ENCODE results near the gene IL17C.

The IL17C gene

DNA sequence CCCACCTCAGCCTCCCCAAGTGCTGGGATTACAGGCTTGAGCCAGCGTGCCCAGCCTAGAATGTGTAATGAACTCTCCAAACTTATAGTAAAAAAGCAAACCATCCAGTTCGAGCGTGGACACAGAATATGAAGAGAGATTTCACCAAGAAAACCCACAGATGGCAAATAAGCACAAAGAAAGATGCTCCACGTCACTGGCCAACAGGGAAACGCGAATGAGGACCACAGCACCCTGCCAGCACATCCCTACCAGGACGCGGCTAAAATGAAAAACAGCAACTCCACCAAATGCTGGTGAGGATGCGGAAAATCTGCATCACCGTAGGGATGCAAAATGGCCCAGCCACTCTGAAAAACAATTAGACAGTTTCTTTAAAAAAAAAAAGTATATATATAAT, 23.1 kb downstream of the IL17C start:
- no peak overlapping the region for H3K9ac ChIP-seq (ENCODE audit: low read length)
- H3K36me3 ChIP-seq (replicated peaks; ENCODE audit: low read depth, low read length), result peaks cover 38% of the 10 kb centered on the region
- TF ChIP-seq, protein P1, sequence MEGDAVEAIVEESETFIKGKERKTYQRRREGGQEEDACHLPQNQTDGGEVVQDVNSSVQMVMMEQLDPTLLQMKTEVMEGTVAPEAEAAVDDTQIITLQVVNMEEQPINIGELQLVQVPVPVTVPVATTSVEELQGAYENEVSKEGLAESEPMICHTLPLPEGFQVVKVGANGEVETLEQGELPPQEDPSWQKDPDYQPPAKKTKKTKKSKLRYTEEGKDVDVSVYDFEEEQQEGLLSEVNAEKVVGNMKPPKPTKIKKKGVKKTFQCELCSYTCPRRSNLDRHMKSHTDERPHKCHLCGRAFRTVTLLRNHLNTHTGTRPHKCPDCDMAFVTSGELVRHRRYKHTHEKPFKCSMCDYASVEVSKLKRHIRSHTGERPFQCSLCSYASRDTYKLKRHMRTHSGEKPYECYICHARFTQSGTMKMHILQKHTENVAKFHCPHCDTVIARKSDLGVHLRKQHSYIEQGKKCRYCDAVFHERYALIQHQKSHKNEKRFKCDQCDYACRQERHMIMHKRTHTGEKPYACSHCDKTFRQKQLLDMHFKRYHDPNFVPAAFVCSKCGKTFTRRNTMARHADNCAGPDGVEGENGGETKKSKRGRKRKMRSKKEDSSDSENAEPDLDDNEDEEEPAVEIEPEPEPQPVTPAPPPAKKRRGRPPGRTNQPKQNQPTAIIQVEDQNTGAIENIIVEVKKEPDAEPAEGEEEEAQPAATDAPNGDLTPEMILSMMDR (IDR thresholded peaks at IDR 0.05; ENCODE audit: low read depth, low read length), result no peak
- no peak for TF ChIP-seq EZH2phosphoT487 (IDR thresholded peaks at IDR 0.05; ENCODE audit: low read depth)
- no peaks in the 10 kb centered on the region for H3K27me3 ChIP-seq (ENCODE audit: low read depth, low read length)
- H3K4me1 ChIP-seq (ENCODE audit: low read length), result peaks cover 24% of the 10 kb centered on the region
- peaks cover 48% of the 10 kb centered on the region for H3K79me2 ChIP-seq (ENCODE audit: low read length)
- H3K4me3 ChIP-seq (ENCODE audit: low read length), result 0 out of 2 replicates have a peak overlapping the region, but pooled peaks have one; percentile 8
- no peaks in the 10 kb centered on the region for H3K9me3 ChIP-seq (ENCODE audit: insufficient read depth, low read length)
- H3K4me2 ChIP-seq (ENCODE audit: low read length), result peak overlapping the region; percentile 34
- peaks cover 33% of the 10 kb centered on the region for H4K20me1 ChIP-seq (ENCODE audit: insufficient read depth, low read length)
- no peak overlapping the region for H2AFZ ChIP-seq (ENCODE audit: low read depth, low read length)
- H3K27ac ChIP-seq (ENCODE audit: low read length), result no peak overlapping the region

- no peak for TF ChIP-seq EZH2phosphoT487 (IDR thresholded peaks at IDR 0.05; ENCODE audit: low read depth)
- TF ChIP-seq, protein P1 (IDR thresholded peaks at IDR 0.05; ENCODE audit: low read depth, low read length), result no peak
- Histone ChIP-seq H3K79me2 (ENCODE audit: low read length) (peaks cover 48% of the 10 kb centered on the region), H3K9me3 (ENCODE audit: insufficient read depth, low read length) (no peaks in the 10 kb centered on the region), H3K9ac (ENCODE audit: low read length) (peak overlapping the region; percentile 89), H3K4me3 (ENCODE audit: low read length) (peak overlapping the region; percentile 85), H4K20me1 (ENCODE audit: insufficient read depth, low read length) (peaks cover 29% of the 10 kb centered on the region), H3K36me3 (replicated peaks; ENCODE audit: low read depth, low read length) (peaks cover 31% of the 10 kb centered on the region), H3K27ac (ENCODE audit: low read length) (peak overlapping the region; percentile 72), H3K27me3 (ENCODE audit: low read depth, low read length) (no peaks in the 10 kb centered on the region), H3K4me1 (ENCODE audit: low read length) (peaks cover 24% of the 10 kb centered on the region), H2AFZ (ENCODE audit: low read depth, low read length) (peak overlapping the region; percentile 53; the same call in 1 of the 2 replicates), H3K4me2 (ENCODE audit: low read length) (peak overlapping the region; percentile 69)
These were observed 24.0 kb downstream of the IL17C start for GRCh38 chr16:88662222-88662842.

GRCh38 chr16:88662843-88663606, 24.7 kb downstream of the IL17C start, which contains the start of gene MVD:
TSS of gene MVD (minus strand) at chr16:88663091. CDS start at chr16:88663080, 11 bp downstream.
- Histone ChIP-seq H3K9ac (ENCODE audit: low read length) (peak within 1 kb of the TSS; percentile 89), H3K27me3 (ENCODE audit: low read depth, low read length) (no peaks in the 10 kb centered on the region), H3K36me3 (replicated peaks; ENCODE audit: low read depth, low read length) (peaks cover 24% of the 10 kb centered on the region), H2AFZ (ENCODE audit: low read depth, low read length) (peak within 1 kb of the TSS; percentile 65; the same call in 1 of the 2 replicates), H3K4me1 (ENCODE audit: low read length) (peaks cover 24% of the 10 kb centered on the region), H3K4me3 (ENCODE audit: low read length) (peak within 1 kb of the TSS; percentile 85), H3K79me2 (ENCODE audit: low read length) (peaks cover 42% of the 10 kb centered on the region), H3K4me2 (ENCODE audit: low read length) (peak within 1 kb of the TSS; percentile 77), H4K20me1 (ENCODE audit: insufficient read depth, low read length) (peaks cover 24% of the 10 kb centered on the region), H3K27ac (ENCODE audit: low read length) (peak within 1 kb of the TSS; percentile 72), H3K9me3 (ENCODE audit: insufficient read depth, low read length) (no peaks in the 10 kb centered on the region)
- TF ChIP-seq EZH2phosphoT487 (IDR thresholded peaks at IDR 0.05; ENCODE audit: low read depth), result no peak
- TF ChIP-seq, protein P1 (IDR thresholded peaks at IDR 0.05; ENCODE audit: low read depth, low read length), result no peak

GRCh38 chr16:88665148-88665547, 26.8 kb downstream of the IL17C start:
- H3K4me2 ChIP-seq (ENCODE audit: low read length), result peak overlapping the region; percentile 13; the same call in 1 of the 2 replicates
- no peak overlapping the region for H3K9ac ChIP-seq (ENCODE audit: low read length)
- no peak overlapping the region for H3K27ac ChIP-seq (ENCODE audit: low read length)

More at GRCh38 chr16:88665148-88665547, 26.8 kb downstream of the IL17C start:
- Histone ChIP-seq H3K9me3 (ENCODE audit: insufficient read depth, low read length) (no peaks in the 10 kb centered on the region), H3K4me1 (ENCODE audit: low read length) (peaks cover 24% of the 10 kb centered on the region), H2AFZ (ENCODE audit: low read depth, low read length) (no peak overlapping the region), H3K79me2 (ENCODE audit: low read length) (peaks cover 24% of the 10 kb centered on the region), H3K4me3 (ENCODE audit: low read length) (no peak overlapping the region), H4K20me1 (ENCODE audit: insufficient read depth, low read length) (peaks cover 8% of the 10 kb centered on the region), H3K27me3 (ENCODE audit: low read depth, low read length) (no peaks in the 10 kb centered on the region), H3K36me3 (replicated peaks; ENCODE audit: low read depth, low read length) (peaks cover 15% of the 10 kb centered on the region)
- no peak for TF ChIP-seq EZH2phosphoT487 (IDR thresholded peaks at IDR 0.05; ENCODE audit: low read depth)
- TF ChIP-seq, protein P1 (IDR thresholded peaks at IDR 0.05; ENCODE audit: low read depth, low read length), result no peak
